GM23338 (cell line): ENCODE results near the gene DNAH8. TPM values are rescaled to one million over a fixed set of nuclear protein-coding genes. Genes with fewer than 3 reads are reported as not detected.

Experiments used
- ATAC-seq: fragments of 200-7000 bp; cut with Tn5 transposase; 3 replicates; pipeline ENCODE4 v1.9.1; 2020
- DNase-seq: peaks from one replicate; pipeline ENCODE4 v3.0.0-alpha.2; 2015; ENCODE audit warnings: low spot score
- H2AFZ ChIP-seq: fragments of 200-600 bp; sonication (generic); 2 replicates; pipeline ENCODE4 v1.8.0; 2016; ENCODE audit warnings: antibody characterized with exemption, mild to moderate bottlenecking, moderate library complexity
- H3F3A ChIP-seq: fragments of 200-600 bp; sonication (generic); replicated peaks from 2 replicates; pipeline ENCODE4 v1.8.0; 2017; ENCODE audit warnings: antibody characterized with exemption, mixed run types, low read depth
- H3K27ac ChIP-seq: fragments of 200-600 bp; sonication (generic); 2 replicates; pipeline ENCODE4 v1.6.1; 2016; ENCODE audit warnings: low read depth
- H3K27me3 ChIP-seq: fragments of 200-600 bp; sonication (generic); 2 replicates; pipeline ENCODE4 v1.8.0; 2016; ENCODE audit warnings: mild to moderate bottlenecking, mixed run types, moderate library complexity; ENCODE audit not compliant: insufficient read depth
- H3K36me3 ChIP-seq: fragments of 200-600 bp; sonication (generic); 2 replicates; pipeline ENCODE4 v1.8.0; 2016; ENCODE audit warnings: mild to moderate bottlenecking; ENCODE audit not compliant: insufficient read depth
- H3K4me1 ChIP-seq: fragments of 200-600 bp; sonication (generic); 2 replicates; pipeline ENCODE4 v1.8.0; 2016; ENCODE audit warnings: mild to moderate bottlenecking, moderate library complexity; ENCODE audit not compliant: insufficient read depth
- H3K4me2 ChIP-seq: fragments of 200-600 bp; sonication (generic); 2 replicates; pipeline ENCODE4 v1.7.1; 2017; ENCODE audit warnings: mixed run types
- H3K4me3 ChIP-seq: fragments of 200-600 bp; sonication (generic); 2 replicates; pipeline ENCODE4 v1.6.1; 2016; ENCODE audit warnings: mixed run types
- H3K79me2 ChIP-seq: fragments of 200-600 bp; sonication (generic); replicated peaks from 2 replicates; pipeline ENCODE4 v1.8.0; 2017; ENCODE audit warnings: mild to moderate bottlenecking; ENCODE audit not compliant: insufficient read depth
- H3K9me2 ChIP-seq: fragments of 200-600 bp; sonication (generic); 2 replicates; pipeline ENCODE4 v1.8.0; 2017; ENCODE audit not compliant: insufficient read depth
- H4K20me1 ChIP-seq: fragments of 200-600 bp; sonication (generic); replicated peaks from 2 replicates; pipeline ENCODE4 v1.8.0; 2017; ENCODE audit warnings: mild to moderate bottlenecking; ENCODE audit not compliant: insufficient read depth
- H3K27ac Mint-ChIP-seq: 2 replicates; pipeline ENCODE4 v1.8.0; 2020; ENCODE audit warnings: inconsistent platforms, mild to moderate bottlenecking, moderate library complexity, mixed read lengths
- H3K27me3 Mint-ChIP-seq: 3 replicates; pipeline ENCODE4 v1.8.0; 2022; ENCODE audit warnings: low read depth, mild to moderate bottlenecking, moderate library complexity, mixed read lengths, inconsistent platforms; ENCODE audit not compliant: insufficient read depth, poor library complexity
- H3K36me3 Mint-ChIP-seq: 3 replicates; pipeline ENCODE4 v1.8.0; 2021; ENCODE audit warnings: low read depth, mild to moderate bottlenecking, inconsistent platforms, moderate library complexity, mixed read lengths
- H3K4me1 Mint-ChIP-seq: 3 replicates; pipeline ENCODE4 v1.8.0; 2020; ENCODE audit warnings: mild to moderate bottlenecking, inconsistent platforms, mixed read lengths
- H3K4me3 Mint-ChIP-seq: 3 replicates; pipeline ENCODE4 v1.8.0; 2021; ENCODE audit warnings: moderate library complexity, mild to moderate bottlenecking, inconsistent platforms, mixed read lengths
- H3K9me3 Mint-ChIP-seq: 3 replicates; pipeline ENCODE4 v1.8.0; 2020; ENCODE audit warnings: moderate library complexity, mild to moderate bottlenecking, inconsistent platforms, mixed read lengths
- CREB1 ChIP-seq: fragments of 250-450 bp; sonication (Bioruptor Pico); IDR thresholded peaks from 2 replicates; pipeline ENCODE4 v1.5.0; 2020; ENCODE audit warnings: low read depth, mild to moderate bottlenecking, moderate library complexity
- EZH2 ChIP-seq: fragments of 200-600 bp; sonication (generic); IDR thresholded peaks from one replicate; pipeline ENCODE4 v1.8.0; 2017; ENCODE audit warnings: antibody characterized with exemption, mild to moderate bottlenecking, low read depth; ENCODE audit not compliant: unreplicated experiment
- EZH2phosphoT487 ChIP-seq: fragments of 200-600 bp; sonication (generic); IDR thresholded peaks from one replicate; pipeline ENCODE4 v1.8.1; 2018; ENCODE audit warnings: antibody characterized with exemption; ENCODE audit not compliant: unreplicated experiment
- JUNB ChIP-seq: IDR thresholded peaks from one replicate; pipeline ENCODE4 v1.6.1; 2016; ENCODE audit warnings: antibody characterized with exemption; ENCODE audit not compliant: unreplicated experiment
- NANOG ChIP-seq: IDR thresholded peaks from 2 replicates; pipeline ENCODE4 v1.6.1; 2016; ENCODE audit warnings: antibody characterized with exemption, borderline replicate concordance
- POLR2AphosphoS5 ChIP-seq: IDR thresholded peaks from 2 replicates; pipeline ENCODE4 v1.6.1; 2016; ENCODE audit warnings: antibody characterized with exemption, low read depth
- STAT1 ChIP-seq: IDR thresholded peaks from one replicate; pipeline ENCODE4 v1.6.1; 2016; ENCODE audit warnings: antibody characterized with exemption; ENCODE audit not compliant: unreplicated experiment
- ZNF331 ChIP-seq: fragments of 250-450 bp; sonication (Bioruptor Pico); IDR thresholded peaks from 2 replicates; pipeline ENCODE4 v1.5.0; 2020; ENCODE audit warnings: low read depth, mild to moderate bottlenecking, moderate library complexity
- polyA plus RNA-seq: library from polyadenylated mRNA; unstranded; fragments of >200 nt; fragmentation: Nextera tagmentation; extraction: Ambion mirVana; gene quantifications from 2 replicates; pipeline ENCODE4 v1.2.1, GENCODE V29; 2016
- total RNA-seq: library from RNA; depleted of rRNA; stranded (reverse); fragments of >200 nt; shearing (Covaris generic); gene quantifications from 2 replicates; pipeline ENCODE4 v1.2.3, GENCODE V29; 2014
- TF ChIP-seq, protein P1 (sequence below): IDR thresholded peaks from one replicate; pipeline ENCODE4 v1.6.1; 2018; ENCODE audit warnings: antibody characterized with exemption; ENCODE audit not compliant: unreplicated experiment
- TF ChIP-seq, protein P2 (sequence below), 2 experiments: fragments of 200-600 bp in 1 of 2; sonication (generic) in 1 of 2; conservative IDR thresholded peaks; 2 replicates each; pipeline versions ENCODE4 v1.5.1 to v1.6.1; 2016 to 2017; ENCODE audit warnings: antibody characterized with exemption in 2 of 2, low read depth in 2 of 2, mild to moderate bottlenecking in 2 of 2, moderate library complexity in 1 of 2
- TF ChIP-seq, protein P3 (sequence below): IDR thresholded peaks from 2 replicates; pipeline ENCODE4 v1.6.1; 2016; ENCODE audit warnings: antibody characterized with exemption

The DNAH8 gene
- total and polyA plus RNA-seq, 2 experiments from 2014 or later, result 0.02 TPM; not detected in 1

DNA sequence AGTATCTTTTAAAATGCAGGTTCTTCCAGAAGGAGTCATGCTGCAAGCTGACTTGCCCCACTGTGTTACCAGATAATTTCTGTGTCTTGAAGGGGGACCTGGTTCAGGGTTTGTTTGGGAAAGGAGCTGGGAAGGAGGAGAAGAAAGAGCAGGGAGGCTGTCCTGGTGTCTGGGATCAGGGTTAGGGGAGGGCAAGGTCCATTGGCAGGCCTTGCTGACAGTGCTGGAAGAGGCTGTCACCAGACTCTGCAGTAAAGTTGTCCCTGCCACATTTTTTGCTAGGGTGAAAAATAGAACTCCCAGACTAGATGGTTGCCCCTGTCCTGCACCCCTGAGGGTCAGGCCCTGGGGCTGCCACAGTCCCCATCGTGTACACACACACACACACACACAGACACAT is 348.4 kb downstream of the DNAH8 start (continued):
- TF ChIP-seq, protein P1, sequence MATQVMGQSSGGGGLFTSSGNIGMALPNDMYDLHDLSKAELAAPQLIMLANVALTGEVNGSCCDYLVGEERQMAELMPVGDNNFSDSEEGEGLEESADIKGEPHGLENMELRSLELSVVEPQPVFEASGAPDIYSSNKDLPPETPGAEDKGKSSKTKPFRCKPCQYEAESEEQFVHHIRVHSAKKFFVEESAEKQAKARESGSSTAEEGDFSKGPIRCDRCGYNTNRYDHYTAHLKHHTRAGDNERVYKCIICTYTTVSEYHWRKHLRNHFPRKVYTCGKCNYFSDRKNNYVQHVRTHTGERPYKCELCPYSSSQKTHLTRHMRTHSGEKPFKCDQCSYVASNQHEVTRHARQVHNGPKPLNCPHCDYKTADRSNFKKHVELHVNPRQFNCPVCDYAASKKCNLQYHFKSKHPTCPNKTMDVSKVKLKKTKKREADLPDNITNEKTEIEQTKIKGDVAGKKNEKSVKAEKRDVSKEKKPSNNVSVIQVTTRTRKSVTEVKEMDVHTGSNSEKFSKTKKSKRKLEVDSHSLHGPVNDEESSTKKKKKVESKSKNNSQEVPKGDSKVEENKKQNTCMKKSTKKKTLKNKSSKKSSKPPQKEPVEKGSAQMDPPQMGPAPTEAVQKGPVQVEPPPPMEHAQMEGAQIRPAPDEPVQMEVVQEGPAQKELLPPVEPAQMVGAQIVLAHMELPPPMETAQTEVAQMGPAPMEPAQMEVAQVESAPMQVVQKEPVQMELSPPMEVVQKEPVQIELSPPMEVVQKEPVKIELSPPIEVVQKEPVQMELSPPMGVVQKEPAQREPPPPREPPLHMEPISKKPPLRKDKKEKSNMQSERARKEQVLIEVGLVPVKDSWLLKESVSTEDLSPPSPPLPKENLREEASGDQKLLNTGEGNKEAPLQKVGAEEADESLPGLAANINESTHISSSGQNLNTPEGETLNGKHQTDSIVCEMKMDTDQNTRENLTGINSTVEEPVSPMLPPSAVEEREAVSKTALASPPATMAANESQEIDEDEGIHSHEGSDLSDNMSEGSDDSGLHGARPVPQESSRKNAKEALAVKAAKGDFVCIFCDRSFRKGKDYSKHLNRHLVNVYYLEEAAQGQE, result no peak
- TF ChIP-seq, protein P2, sequence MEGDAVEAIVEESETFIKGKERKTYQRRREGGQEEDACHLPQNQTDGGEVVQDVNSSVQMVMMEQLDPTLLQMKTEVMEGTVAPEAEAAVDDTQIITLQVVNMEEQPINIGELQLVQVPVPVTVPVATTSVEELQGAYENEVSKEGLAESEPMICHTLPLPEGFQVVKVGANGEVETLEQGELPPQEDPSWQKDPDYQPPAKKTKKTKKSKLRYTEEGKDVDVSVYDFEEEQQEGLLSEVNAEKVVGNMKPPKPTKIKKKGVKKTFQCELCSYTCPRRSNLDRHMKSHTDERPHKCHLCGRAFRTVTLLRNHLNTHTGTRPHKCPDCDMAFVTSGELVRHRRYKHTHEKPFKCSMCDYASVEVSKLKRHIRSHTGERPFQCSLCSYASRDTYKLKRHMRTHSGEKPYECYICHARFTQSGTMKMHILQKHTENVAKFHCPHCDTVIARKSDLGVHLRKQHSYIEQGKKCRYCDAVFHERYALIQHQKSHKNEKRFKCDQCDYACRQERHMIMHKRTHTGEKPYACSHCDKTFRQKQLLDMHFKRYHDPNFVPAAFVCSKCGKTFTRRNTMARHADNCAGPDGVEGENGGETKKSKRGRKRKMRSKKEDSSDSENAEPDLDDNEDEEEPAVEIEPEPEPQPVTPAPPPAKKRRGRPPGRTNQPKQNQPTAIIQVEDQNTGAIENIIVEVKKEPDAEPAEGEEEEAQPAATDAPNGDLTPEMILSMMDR (conservative IDR thresholded peaks at IDR 0.05; ENCODE audit: low read depth in 2 of 2), result no peak
- no peak for TF ChIP-seq EZH2phosphoT487
- no peak for TF ChIP-seq NANOG
- no peak for TF ChIP-seq ZNF331 (CRISPR knock-in tag)
- TF ChIP-seq EZH2, result no peak
- no peak for TF ChIP-seq POLR2AphosphoS5
- TF ChIP-seq JUNB, result no peak
- no peak for TF ChIP-seq STAT1
- TF ChIP-seq, protein P3, sequence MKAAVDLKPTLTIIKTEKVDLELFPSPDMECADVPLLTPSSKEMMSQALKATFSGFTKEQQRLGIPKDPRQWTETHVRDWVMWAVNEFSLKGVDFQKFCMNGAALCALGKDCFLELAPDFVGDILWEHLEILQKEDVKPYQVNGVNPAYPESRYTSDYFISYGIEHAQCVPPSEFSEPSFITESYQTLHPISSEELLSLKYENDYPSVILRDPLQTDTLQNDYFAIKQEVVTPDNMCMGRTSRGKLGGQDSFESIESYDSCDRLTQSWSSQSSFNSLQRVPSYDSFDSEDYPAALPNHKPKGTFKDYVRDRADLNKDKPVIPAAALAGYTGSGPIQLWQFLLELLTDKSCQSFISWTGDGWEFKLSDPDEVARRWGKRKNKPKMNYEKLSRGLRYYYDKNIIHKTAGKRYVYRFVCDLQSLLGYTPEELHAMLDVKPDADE, result no peak
- no peak for TF ChIP-seq CREB1

DNA sequence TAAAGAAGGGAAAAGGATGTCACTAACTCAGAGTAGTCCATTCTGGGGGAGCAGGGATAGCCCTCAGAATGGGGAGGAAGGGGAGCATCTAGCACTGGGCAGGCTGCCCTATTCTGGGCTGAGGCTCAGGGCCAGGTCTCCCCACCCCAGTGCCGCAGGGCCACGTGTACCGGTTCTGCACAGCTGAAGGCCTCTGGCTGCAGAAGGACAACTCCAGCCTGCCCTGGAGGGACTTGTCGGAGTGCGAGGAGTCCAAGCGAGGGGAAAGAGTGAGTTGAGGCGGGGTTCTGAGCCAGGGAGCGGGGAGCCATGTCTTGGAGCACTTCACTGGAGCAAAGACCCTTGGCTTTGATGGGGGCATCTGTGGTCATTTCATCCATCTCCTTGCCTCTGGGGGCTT is 350.4 kb downstream of the DNAH8 start:
- Histone ChIP-seq H3K9me2 (no peaks in the 10 kb centered on the region), H3K4me3 (no peak overlapping the region), H3K27me3 (no peaks in the 10 kb centered on the region), H3K27ac (no peak overlapping the region), H2AFZ (no peak overlapping the region), H3K79me2 (no peaks in the 10 kb centered on the region), H4K20me1 (no peaks in the 10 kb centered on the region; the same call in 1 of the 2 replicates), H3K36me3 (no peaks in the 10 kb centered on the region; the same call in 1 of the 2 replicates), H3F3A (no peaks in the 10 kb centered on the region), H3K4me1 (no peaks in the 10 kb centered on the region), H3K4me2 (no peak overlapping the region)
- ATAC-seq (no peak), DNase-seq (no peak)
- H3K27ac Mint-ChIP-seq, result no peak overlapping the region
- H3K36me3 Mint-ChIP-seq, result peaks cover 2% of the 10 kb centered on the region; the same call in 2 of the 3 replicates
- no peaks in the 10 kb centered on the region for H3K4me1 Mint-ChIP-seq
- no peak overlapping the region for H3K4me3 Mint-ChIP-seq
- TF ChIP-seq POLR2AphosphoS5 (no peak), CREB1 (no peak), STAT1 (no peak)
- TF ChIP-seq, protein P3, result no peak
- no peaks in the 10 kb centered on the region for H3K9me3 Mint-ChIP-seq
- no peaks in the 10 kb centered on the region for H3K27me3 Mint-ChIP-seq
